Cortex of kidney (tissue), 1 donor: Measurements from ENCODE around the gene KIF17.

ENCODE experiments used
- DNase-seq: peaks from one replicate; lab custom pipeline; 2025; lab: John Stamatoyannopoulos, UW

The KIF17 gene

GRCh38 chr1:20660847-20661206 lies 57.0 kb downstream of the KIF17 start:
- DNase-seq = no peak

DNA sequence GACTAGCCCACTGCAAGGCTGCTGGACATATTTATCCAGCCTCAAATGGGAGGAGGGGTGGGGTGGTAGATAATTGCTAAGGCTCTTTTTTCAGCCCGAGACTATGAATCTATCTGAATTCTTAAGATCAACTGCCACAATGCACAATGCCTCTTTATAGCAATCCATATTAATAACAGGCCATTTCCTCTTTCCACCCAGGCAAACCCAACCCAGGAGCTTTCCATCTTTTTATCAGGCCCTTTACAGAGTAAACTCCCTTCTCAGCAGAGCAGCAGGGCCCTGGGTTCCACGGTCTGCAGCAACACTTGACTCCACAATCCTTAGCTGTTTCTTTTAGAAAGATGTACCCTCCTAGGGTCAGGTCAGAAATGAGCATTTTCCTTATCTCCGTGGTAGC lies 57.4 kb downstream of the KIF17 start:
- DNase-seq = no peak

GRCh38 chr1:20658166-20658915 lies 59.5 kb downstream of the KIF17 start:
- no peak for DNase-seq

- DNase-seq = no peak
Observed at GRCh38 chr1:20657024-20657423, 60.8 kb downstream of the KIF17 start.

DNA sequence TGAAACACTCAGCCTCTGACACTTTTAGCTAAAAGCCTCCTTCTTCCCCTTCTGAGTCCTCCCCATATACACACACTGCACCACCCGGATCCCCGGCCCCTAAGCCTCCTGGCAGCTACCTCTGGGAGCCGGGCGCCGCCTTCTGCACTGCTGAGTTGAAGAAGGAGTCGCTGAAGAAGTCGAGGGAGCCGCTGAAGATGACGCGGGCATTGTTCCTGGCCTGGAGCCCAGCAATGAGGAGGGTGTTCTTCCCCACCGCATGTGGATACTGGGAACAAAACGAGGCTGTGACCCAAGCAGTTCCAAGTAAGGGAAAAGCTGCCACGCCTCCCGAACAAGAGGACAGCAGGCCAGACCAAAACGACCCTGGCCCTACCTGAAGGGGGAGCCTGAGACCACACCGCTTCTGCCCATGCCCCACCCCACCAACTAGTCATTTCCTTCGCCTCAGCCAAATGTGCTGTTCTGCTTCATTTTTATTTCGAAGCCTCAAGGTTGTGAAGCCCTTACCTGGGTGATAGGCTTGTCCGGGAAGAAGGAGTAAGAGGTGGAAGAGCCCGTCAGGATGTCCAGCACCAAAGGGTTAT lies 63.6 kb downstream of the KIF17 start:
- no peak for DNase-seq

- DNase-seq = no peak
Observed at GRCh38 chr1:20652300-20652699, 65.5 kb downstream of the KIF17 start.

DNA sequence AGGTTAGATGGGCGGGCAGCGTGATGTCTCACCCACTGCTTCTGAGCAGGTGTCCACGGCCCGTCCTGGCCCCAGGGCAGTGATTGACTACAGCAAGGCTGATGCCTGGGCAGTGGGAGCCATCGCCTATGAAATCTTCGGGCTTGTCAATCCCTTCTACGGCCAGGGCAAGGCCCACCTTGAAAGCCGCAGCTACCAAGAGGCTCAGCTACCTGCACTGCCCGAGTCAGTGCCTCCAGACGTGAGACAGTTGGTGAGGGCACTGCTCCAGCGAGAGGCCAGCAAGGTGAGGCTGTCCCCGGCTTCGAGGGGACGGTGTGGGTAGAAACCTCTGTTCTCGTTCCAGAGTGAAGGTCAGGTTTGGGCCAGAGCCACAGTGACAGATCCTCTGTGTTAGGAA lies 68.9 kb downstream of the KIF17 start:
- no peak for DNase-seq

GRCh38 chr1:20648438-20648837 lies 69.4 kb downstream of the KIF17 start:
- no peak for DNase-seq

- DNase-seq = no peak
Observed at GRCh38 chr1:20645414-20645813, 72.4 kb downstream of the KIF17 start.

GRCh38 chr1:20644416-20644815 lies 73.4 kb downstream of the KIF17 start:
- no peak for DNase-seq

GRCh38 chr1:20643080-20643479 lies 74.7 kb downstream of the KIF17 start:
- DNase-seq = no peak

- DNase-seq = no peak
Observed at GRCh38 chr1:20641975-20642374, 75.8 kb downstream of the KIF17 start.

DNA sequence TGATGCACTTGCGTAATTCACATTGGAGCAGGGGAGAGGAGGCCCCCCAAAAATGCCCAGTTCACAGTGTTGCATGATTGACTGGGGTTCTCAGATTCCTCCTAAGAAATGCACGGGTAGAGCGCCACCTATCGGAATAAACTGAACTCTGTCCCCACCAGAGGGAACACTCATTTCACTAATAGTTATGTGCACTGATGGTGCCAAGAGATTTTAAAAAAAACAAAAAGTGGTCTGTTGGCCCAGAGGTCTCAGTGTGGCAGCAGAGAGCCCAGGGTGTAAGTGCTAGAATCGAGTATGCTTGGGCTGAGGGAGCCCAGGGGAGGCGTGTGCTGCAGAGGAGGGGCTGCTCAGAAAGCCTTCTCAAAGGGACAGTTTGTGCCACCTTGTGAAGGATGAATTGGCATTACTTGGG lies 77.6 kb downstream of the KIF17 start:
- DNase-seq = no peak

GRCh38 chr1:20636785-20637347 lies 80.9 kb downstream of the KIF17 start:
- DNase-seq = no peak

- DNase-seq = no peak
Observed at GRCh38 chr1:20634594-20635084, 83.2 kb downstream of the KIF17 start.

- no peak for DNase-seq
Observed at GRCh38 chr1:20634065-20634593, 83.7 kb downstream of the KIF17 start.

- DNase-seq = peak; percentile 68
Observed at GRCh38 chr1:20633190-20634064, 84.4 kb downstream of the KIF17 start, which contains the start of gene PINK1. Gene PINK1 (plus strand): TSS chr1:20633458. CDS start chr1:20633549, 91 bp downstream.

GRCh38 chr1:20632386-20632785 lies 85.4 kb downstream of the KIF17 start:
- DNase-seq = no peak

GRCh38 chr1:20630729-20631128 lies 87.1 kb downstream of the KIF17 start:
- DNase-seq = no peak

DNA sequence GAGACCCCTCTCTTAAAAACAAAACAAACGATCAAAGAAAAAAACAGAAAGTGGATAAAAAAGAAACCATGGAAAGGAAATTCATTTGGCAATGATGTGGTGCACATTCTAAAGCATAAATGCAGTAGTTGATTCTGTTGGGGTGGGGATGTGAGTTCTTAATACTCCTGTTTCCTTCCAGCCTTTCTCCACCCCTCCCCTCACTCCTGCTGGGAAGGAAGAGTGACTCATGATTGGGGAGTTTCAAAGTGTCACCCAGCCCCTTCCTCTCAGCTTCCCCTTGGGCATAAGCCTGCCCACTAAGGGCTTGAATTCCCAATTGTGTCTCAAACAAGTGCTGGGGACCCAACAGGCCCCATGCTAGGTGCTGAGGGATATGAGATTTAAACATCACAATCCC lies 91.3 kb downstream of the KIF17 start:
- no peak for DNase-seq

DNA sequence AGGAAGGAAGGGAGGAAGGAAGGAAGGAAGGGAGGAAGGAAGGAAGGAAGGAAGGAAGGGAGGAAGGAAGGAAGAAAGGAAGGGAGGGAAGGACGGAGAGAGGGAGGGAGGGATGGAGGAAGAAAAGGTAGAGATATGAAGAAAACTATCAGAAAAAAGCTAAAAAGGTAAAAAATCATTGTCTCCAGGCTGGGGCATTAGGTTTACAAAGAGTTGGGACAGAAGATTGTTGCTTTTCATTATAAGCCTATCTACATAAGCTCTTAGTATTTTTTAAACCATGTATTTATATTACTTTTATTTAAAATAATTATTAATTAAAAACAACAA lies 91.7 kb downstream of the KIF17 start:
- DNase-seq = no peak
